Measurements from ENCODE around the gene IRF6.

- TF ChIP-seq CTCF (conservative IDR thresholded peaks at IDR 0.05 in 1 of 2, IDR thresholded peaks at IDR 0.05 in 1 of 2; ENCODE audit: low read depth in 1 of 2, low read length in 2 of 2) (no peak), EZH2 (IDR thresholded peaks at IDR 0.05; ENCODE audit: low read length, missing control alignments) (no peak)
These were observed 49.7 kb upstream of the IRF6 start for GRCh38 chr1:209855623-209856022.

All from fibroblast of lung (primary cell).